Kidney (tissue), 14 donors: ENCODE data around the gene SIRPD. TPM values are rescaled to one million over a fixed set of nuclear protein-coding genes. Genes with fewer than 3 reads are reported as not detected.

Source experiments
- DNase-seq, 5 donors: peaks; one replicate each; pipeline ENCODE4 v3.0.0-alpha.2; 2013 to 2020
- FAIRE-seq: peaks from 2 replicates; lab custom pipeline; 2012; peaks lifted over from hg19 to GRCh38; lab: Jason Lieb, UNC
- H3K27ac ChIP-seq, 2 donors: one replicate each; pipeline ENCODE4 v1.7.0; 2013; ENCODE audit warnings: low read depth in 2 of 2, low read length in 2 of 2, inconsistent platforms in 1 of 2
- H3K27me3 ChIP-seq: one replicate; pipeline ENCODE4 v1.7.1; 2013; ENCODE audit warnings: low read length, inconsistent platforms; ENCODE audit not compliant: control insufficient read depth, insufficient read depth
- H3K36me3 ChIP-seq, 3 donors: one replicate each; pipeline versions ENCODE4 v1.7.0 to v1.7.1; 2013; ENCODE audit warnings: low read length in 3 of 3, control low read depth in 1 of 3, inconsistent platforms in 1 of 3; ENCODE audit not compliant: insufficient read depth in 3 of 3, control insufficient read depth in 2 of 3
- H3K4me1 ChIP-seq, 3 donors: one replicate each; pipeline versions ENCODE4 v1.7.0 to v1.7.1; 2013; ENCODE audit warnings: low read length in 3 of 3, inconsistent platforms in 1 of 3, low read depth in 1 of 3; ENCODE audit not compliant: control insufficient read depth in 2 of 3, insufficient read depth in 2 of 3
- H3K4me3 ChIP-seq, 3 donors: one replicate each; pipeline versions ENCODE4 v1.7.0 to v1.8.1; 2013; ENCODE audit warnings: low read length in 3 of 3, control low read depth in 1 of 3, inconsistent platforms in 1 of 3
- H3K9ac ChIP-seq, 3 donors: one replicate each; pipeline versions ENCODE4 v1.7.0 to v1.7.1; 2013; ENCODE audit warnings: low read length in 3 of 3, control low read depth in 1 of 3, inconsistent platforms in 1 of 3
- H3K9me3 ChIP-seq, 3 donors: one replicate each; pipeline versions ENCODE4 v1.7.0 to v1.7.1; 2013; ENCODE audit warnings: low read length in 3 of 3, control low read depth in 1 of 3, inconsistent platforms in 1 of 3; ENCODE audit not compliant: control insufficient read depth in 2 of 3, insufficient read depth in 1 of 3
- intact Hi-C: fragments of 100-400 bp; cut with DNase I; formaldehyde crosslinking; loops from one replicate; pipeline ENCODE4 v1.11.1; 2022
- polyA plus RNA-seq: library from polyadenylated mRNA; stranded (reverse); fragments of 350-450 nt; fragmentation: Illumina TruSeq; extraction: RNeasy Lipid Tissue Mini Kit (QIAGEN cat#74804); gene quantifications from one replicate; pipeline ENCODE4 v1.2.3, GENCODE V29; 2014; ENCODE audit warnings: low read depth, low replicate concordance; ENCODE audit not compliant: insufficient read depth
- total RNA-seq: library from RNA; stranded (reverse); fragmentation: NEBNext Ultra II Directional; extraction: Animal tissue kit (Norgen Biotek cat#: 25700); gene quantifications from one replicate; pipeline ENCODE4 v1.2.1, GENCODE V29; 2021
- TF ChIP-seq, protein P1 (sequence below): IDR thresholded peaks from 3 replicates; pipeline ENCODE4 v1.5.1; 2012; ENCODE audit warnings: mild to moderate bottlenecking, moderate library complexity, borderline replicate concordance; ENCODE audit not compliant: insufficient read depth; ENCODE audit errors: extremely low read depth
- donor health status: control.
- donor health status: control.
- donor health status: control.
- donor health status: control.
- donor health status: control.
- donor health status: DM: yes; HTN: yes; CAD: no.
- donor health status: Normal renal cell carcinoma (clear cell type).

The SIRPD gene
- total and polyA plus RNA-seq, 2 donors from 2014 or later = 0.35 TPM; not detected in 1

DNA sequence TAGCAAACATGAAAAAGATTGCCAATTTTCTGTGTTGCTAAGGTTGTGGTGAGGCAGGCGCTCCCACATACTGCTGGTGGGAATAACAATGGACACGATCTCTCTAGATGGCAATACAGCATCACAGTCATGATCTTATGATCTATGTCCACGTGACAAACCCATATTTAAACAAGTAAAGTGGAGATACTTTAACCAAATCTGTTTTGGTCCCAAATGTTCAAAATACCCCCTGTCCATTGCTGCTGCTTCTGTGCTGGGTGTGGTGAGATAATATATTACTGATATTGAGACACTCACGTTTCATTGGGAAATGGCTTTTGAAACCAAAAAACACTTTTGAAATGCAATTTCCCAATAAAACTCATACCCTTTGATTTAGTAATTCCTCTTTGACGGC lies 23.0 kb downstream of the SIRPD start:
- no peaks in the 10 kb centered on the region for H3K4me1 ChIP-seq
- no peaks in the 10 kb centered on the region for H3K27me3 ChIP-seq
- H3K9ac ChIP-seq = no peak overlapping the region
- FAIRE-seq = no peak
- TF ChIP-seq, protein P1, sequence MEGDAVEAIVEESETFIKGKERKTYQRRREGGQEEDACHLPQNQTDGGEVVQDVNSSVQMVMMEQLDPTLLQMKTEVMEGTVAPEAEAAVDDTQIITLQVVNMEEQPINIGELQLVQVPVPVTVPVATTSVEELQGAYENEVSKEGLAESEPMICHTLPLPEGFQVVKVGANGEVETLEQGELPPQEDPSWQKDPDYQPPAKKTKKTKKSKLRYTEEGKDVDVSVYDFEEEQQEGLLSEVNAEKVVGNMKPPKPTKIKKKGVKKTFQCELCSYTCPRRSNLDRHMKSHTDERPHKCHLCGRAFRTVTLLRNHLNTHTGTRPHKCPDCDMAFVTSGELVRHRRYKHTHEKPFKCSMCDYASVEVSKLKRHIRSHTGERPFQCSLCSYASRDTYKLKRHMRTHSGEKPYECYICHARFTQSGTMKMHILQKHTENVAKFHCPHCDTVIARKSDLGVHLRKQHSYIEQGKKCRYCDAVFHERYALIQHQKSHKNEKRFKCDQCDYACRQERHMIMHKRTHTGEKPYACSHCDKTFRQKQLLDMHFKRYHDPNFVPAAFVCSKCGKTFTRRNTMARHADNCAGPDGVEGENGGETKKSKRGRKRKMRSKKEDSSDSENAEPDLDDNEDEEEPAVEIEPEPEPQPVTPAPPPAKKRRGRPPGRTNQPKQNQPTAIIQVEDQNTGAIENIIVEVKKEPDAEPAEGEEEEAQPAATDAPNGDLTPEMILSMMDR = no peak
- no peak overlapping the region for H3K4me3 ChIP-seq
- H3K9me3 ChIP-seq = no peaks in the 10 kb centered on the region
- no peaks in the 10 kb centered on the region for H3K36me3 ChIP-seq
- intact Hi-C loops = no loop called here
- no peak for DNase-seq
- H3K27ac ChIP-seq = no peak overlapping the region

DNA sequence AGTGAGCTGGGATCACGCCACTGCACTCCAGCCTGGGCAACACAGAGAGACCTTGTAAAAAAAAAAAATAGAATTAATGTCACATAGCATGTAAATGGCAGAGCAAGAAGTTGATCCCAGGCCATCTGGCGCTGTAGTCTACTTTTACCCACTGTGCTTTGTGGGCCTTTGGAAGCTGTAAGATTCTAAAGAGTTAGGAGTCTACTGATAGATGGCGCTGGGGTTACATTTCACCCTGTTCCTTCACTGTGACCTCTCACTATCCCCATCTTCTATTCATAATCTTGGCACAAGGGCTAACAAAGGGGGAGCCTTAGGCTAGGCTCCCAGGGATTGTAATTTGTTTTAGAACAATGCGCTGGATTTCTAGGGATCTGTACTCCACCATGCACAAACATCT lies 24.4 kb downstream of the SIRPD start:
- H3K36me3 ChIP-seq = no peaks in the 10 kb centered on the region
- no peak overlapping the region for H3K4me3 ChIP-seq
- no peaks in the 10 kb centered on the region for H3K9me3 ChIP-seq
- H3K27me3 ChIP-seq = no peaks in the 10 kb centered on the region
- no peak for DNase-seq
- H3K4me1 ChIP-seq = no peaks in the 10 kb centered on the region
- no peak for FAIRE-seq
- TF ChIP-seq, protein P1 = no peak
- intact Hi-C loops = no loop called here
- no peak overlapping the region for H3K9ac ChIP-seq
- no peak overlapping the region for H3K27ac ChIP-seq

DNA sequence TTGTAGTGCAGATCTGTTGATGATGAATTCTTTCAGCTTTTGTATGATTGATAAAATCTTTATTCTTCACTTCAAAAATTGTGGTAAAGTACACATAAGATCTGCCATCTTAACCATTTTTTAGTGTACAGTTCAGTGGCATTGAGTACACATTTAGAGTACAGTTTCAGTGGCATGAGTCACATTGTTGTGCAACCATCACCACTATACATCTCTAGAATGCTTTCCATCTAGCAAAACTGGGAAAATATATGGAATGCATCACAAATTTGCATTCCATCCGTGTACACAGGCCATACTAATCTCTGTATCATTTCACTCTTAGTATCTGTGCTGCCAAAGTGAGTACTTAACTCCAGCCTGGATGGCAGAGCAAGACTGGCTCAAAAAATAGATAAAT lies 28.7 kb downstream of the SIRPD start:
- H3K36me3 ChIP-seq = no peaks in the 10 kb centered on the region
- TF ChIP-seq, protein P1 = no peak
- H3K27ac ChIP-seq = no peak overlapping the region
- intact Hi-C loops = no loop called here
- no peaks in the 10 kb centered on the region for H3K27me3 ChIP-seq
- H3K9ac ChIP-seq = no peak overlapping the region
- no peaks in the 10 kb centered on the region for H3K4me1 ChIP-seq
- DNase-seq = no peak
- FAIRE-seq = no peak
- no peak overlapping the region for H3K4me3 ChIP-seq
- no peaks in the 10 kb centered on the region for H3K9me3 ChIP-seq

DNA sequence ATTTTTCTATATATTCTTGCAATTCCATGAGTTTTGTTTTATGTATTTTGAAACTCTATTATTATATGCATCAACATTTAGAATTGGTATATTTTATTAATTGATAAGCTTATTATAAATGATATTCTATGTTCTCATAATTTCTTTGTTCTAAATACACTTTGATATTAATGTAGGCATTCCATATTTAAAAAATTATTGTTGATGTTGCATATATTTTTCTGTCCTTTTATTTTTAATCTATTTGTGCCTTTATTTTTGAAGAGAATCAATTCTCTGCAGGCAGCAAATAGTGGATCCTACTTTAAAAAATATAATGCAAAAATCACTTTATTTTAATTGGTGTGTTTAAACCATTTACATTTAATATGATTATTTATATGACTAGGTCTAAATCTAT lies 29.6 kb downstream of the SIRPD start:
- Histone ChIP-seq H3K9me3 (no peaks in the 10 kb centered on the region), H3K4me3 (no peak overlapping the region), H3K4me1 (no peaks in the 10 kb centered on the region), H3K36me3 (no peaks in the 10 kb centered on the region), H3K27me3 (no peaks in the 10 kb centered on the region), H3K27ac (no peak overlapping the region), H3K9ac (no peak overlapping the region)
- TF ChIP-seq, protein P1 = no peak
- intact Hi-C loops = no loop called here
- FAIRE-seq (peak; percentile 32), DNase-seq (no peak)
